LNCaP clone FGC (cell line): Measurements from ENCODE around the gene ZRANB1.

Source experiments
- DNase-seq: peaks from one replicate; pipeline ENCODE4 v3.0.0-alpha.2; 2011; ENCODE audit warnings: low read depth
- H3K4me3 ChIP-seq: 2 replicates; pipeline ENCODE4 v1.5.1; 2011; ENCODE audit warnings: mild to moderate bottlenecking, low read depth, low read length, control low read depth
- CTCF ChIP-seq: IDR thresholded peaks from 2 replicates; pipeline ENCODE4 v1.5.1; 2012; ENCODE audit warnings: mild to moderate bottlenecking; ENCODE audit not compliant: control insufficient read depth, insufficient read depth; ENCODE audit errors: extremely low read depth

Gene ZRANB1

GRCh38 chr10:124993345-124993708 is 51.4 kb downstream of the ZRANB1 start:
- DNase-seq, result no peak
- no peak for TF ChIP-seq CTCF
- H3K4me3 ChIP-seq, result no peak overlapping the region

- no peak for TF ChIP-seq CTCF
- H3K4me3 ChIP-seq, result no peak overlapping the region
- no peak for DNase-seq
Observed at GRCh38 chr10:124993736-124994451, 52.0 kb downstream of the ZRANB1 start.

- no peak for DNase-seq
- H3K4me3 ChIP-seq, result no peak overlapping the region
- no peak for TF ChIP-seq CTCF
Observed at GRCh38 chr10:124994573-124995473, 52.9 kb downstream of the ZRANB1 start.

GRCh38 chr10:124995605-124996004 is 53.7 kb downstream of the ZRANB1 start:
- H3K4me3 ChIP-seq, result no peak overlapping the region
- no peak for TF ChIP-seq CTCF
- no peak for DNase-seq

DNA sequence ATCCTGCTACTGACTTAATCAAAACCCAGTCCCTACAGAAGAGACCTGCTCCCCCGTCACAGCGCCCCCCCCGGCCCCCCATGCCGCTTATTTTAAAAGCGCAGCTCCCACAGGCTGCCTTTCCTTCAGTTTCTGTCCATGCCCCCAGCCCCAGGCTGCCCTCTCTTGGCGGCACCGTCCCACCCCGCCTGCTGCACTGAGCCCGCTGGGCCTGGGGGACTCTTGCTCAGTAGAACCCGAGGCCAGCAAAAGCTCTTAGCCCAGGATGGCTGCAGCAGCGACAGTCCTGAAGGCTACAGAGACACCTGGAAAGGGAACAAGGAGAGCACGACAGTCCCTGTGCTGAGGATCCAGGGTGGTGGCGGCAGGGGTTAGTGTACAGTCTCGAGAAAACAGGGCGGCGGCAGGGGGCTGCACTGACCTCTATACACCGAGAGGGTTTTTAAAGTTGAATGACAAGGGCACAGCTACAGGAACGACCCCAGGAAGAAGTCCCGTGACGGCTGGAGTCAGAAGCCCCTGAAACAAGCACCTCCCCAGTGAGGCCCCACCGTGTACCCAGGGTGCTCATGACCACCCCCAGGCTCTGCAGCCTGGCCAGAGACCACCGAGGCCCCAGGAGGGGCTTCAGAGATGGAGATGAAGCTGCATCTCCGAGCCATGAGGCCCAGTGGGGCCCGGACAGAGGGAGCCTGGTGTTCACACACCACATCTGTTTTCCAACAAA is 54.4 kb downstream of the ZRANB1 start:
- no peak for TF ChIP-seq CTCF
- no peak overlapping the region for H3K4me3 ChIP-seq
- no peak for DNase-seq

DNA sequence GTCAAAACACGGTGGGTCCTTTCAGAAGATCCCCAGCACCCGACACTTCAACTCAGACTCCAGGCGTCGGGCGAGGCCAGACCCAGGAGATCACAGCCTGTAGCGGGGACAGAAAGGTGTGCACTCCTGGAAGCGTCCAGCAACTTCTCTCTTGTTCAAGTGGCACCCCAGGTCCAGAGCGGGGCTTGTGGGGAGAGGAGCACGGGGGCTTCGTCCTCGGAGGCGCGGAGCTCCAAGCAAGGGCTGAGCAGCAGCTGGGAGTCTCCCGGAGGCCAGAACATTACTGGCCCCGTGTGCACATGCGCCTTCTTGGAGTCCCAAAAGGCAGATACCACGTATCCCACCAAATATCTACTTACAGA is 54.9 kb downstream of the ZRANB1 start:
- no peak for TF ChIP-seq CTCF
- DNase-seq, result no peak
- H3K4me3 ChIP-seq, result no peak overlapping the region
